ENCODE data around the gene MICAL2.

Gene MICAL2

GRCh38 chr11:12168114-12168513 lies 57.7 kb downstream of the MICAL2 start:
- DNase-seq (ENCODE audit: low read depth, low spot score): no peak
- TF ChIP-seq CTCF (IDR thresholded peaks at IDR 0.05; ENCODE audit: low read depth, low read length): no peak
- H3K4me3 ChIP-seq (ENCODE audit: low read depth, low read length): no peak overlapping the region
- in situ Hi-C loops (cut with HindIII; ENCODE audit: low sequenced_read_pairs): no loop called here

- DNase-seq (ENCODE audit: low read depth, low spot score): no peak
- no peak for TF ChIP-seq CTCF (IDR thresholded peaks at IDR 0.05; ENCODE audit: low read depth, low read length)
- in situ Hi-C loops (cut with HindIII; ENCODE audit: low sequenced_read_pairs): no loop called here
- H3K4me3 ChIP-seq (ENCODE audit: low read depth, low read length): no peak overlapping the region
Measured at GRCh38 chr11:12169822-12170221, 59.4 kb downstream of the MICAL2 start.

GRCh38 chr11:12170501-12170900 lies 60.1 kb downstream of the MICAL2 start:
- in situ Hi-C loops (cut with HindIII; ENCODE audit: low sequenced_read_pairs): no loop called here
- TF ChIP-seq CTCF (IDR thresholded peaks at IDR 0.05; ENCODE audit: low read depth, low read length): no peak
- H3K4me3 ChIP-seq (ENCODE audit: low read depth, low read length): no peak overlapping the region
- DNase-seq (ENCODE audit: low read depth, low spot score): no peak

GRCh38 chr11:12170984-12171383 lies 60.6 kb downstream of the MICAL2 start:
- DNase-seq (ENCODE audit: low read depth, low spot score): peak; percentile 91
- no peak overlapping the region for H3K4me3 ChIP-seq (ENCODE audit: low read depth, low read length)
- in situ Hi-C loops (cut with HindIII; ENCODE audit: low sequenced_read_pairs): no loop called here
- TF ChIP-seq CTCF (IDR thresholded peaks at IDR 0.05; ENCODE audit: low read depth, low read length): no peak

- H3K4me3 ChIP-seq (ENCODE audit: low read depth, low read length): no peak overlapping the region
- DNase-seq (ENCODE audit: low read depth, low spot score): no peak
- no peak for TF ChIP-seq CTCF (IDR thresholded peaks at IDR 0.05; ENCODE audit: low read depth, low read length)
- in situ Hi-C loops (cut with HindIII; ENCODE audit: low sequenced_read_pairs): no loop called here
Measured at GRCh38 chr11:12171921-12172320, 61.5 kb downstream of the MICAL2 start.

GRCh38 chr11:12172493-12173013 lies 62.2 kb downstream of the MICAL2 start:
- no peak for DNase-seq (ENCODE audit: low read depth, low spot score)
- no peak for TF ChIP-seq CTCF (IDR thresholded peaks at IDR 0.05; ENCODE audit: low read depth, low read length)
- in situ Hi-C loops (cut with HindIII; ENCODE audit: low sequenced_read_pairs): no loop called here
- H3K4me3 ChIP-seq (ENCODE audit: low read depth, low read length): no peak overlapping the region

- in situ Hi-C loops (cut with HindIII; ENCODE audit: low sequenced_read_pairs): no loop called here
- DNase-seq (ENCODE audit: low read depth, low spot score): no peak
- TF ChIP-seq CTCF (IDR thresholded peaks at IDR 0.05; ENCODE audit: low read depth, low read length): no peak
- H3K4me3 ChIP-seq (ENCODE audit: low read depth, low read length): no peak overlapping the region
Measured at GRCh38 chr11:12173111-12173510, 62.7 kb downstream of the MICAL2 start.
